Smooth muscle cell (in vitro differentiated cells): Measurements from ENCODE around the gene WDR17. TPM values are rescaled to one million over a fixed set of nuclear protein-coding genes. Genes with fewer than 3 reads are reported as not detected.

Experiments
- DNase-seq: peaks from one replicate; lab custom pipeline; 2025; ENCODE audit not compliant: unreplicated experiment; lab: John Stamatoyannopoulos, UW
- H2AFZ ChIP-seq: fragments of 200-600 bp; sonication (generic); 2 replicates; pipeline ENCODE4 v1.6.0; 2016; ENCODE audit warnings: antibody characterized with exemption, low read depth, mild to moderate bottlenecking
- H3F3A ChIP-seq: fragments of 200-600 bp; sonication (generic); 2 replicates; pipeline ENCODE4 v1.6.0; 2017; ENCODE audit warnings: antibody characterized with exemption, low read depth
- H3K27ac ChIP-seq: fragments of 200-600 bp; sonication (generic); 2 replicates; pipeline ENCODE4 v1.5.1; 2016; ENCODE audit warnings: low read depth, mild to moderate bottlenecking
- H3K27me3 ChIP-seq: fragments of 200-600 bp; sonication (generic); 2 replicates; pipeline ENCODE4 v1.6.1; 2016; ENCODE audit warnings: low read depth, mild to moderate bottlenecking
- H3K36me3 ChIP-seq: fragments of 200-600 bp; sonication (generic); 2 replicates; pipeline ENCODE4 v1.5.1; 2016; ENCODE audit warnings: low read depth
- H3K4me1 ChIP-seq: fragments of 200-600 bp; sonication (generic); 2 replicates; pipeline ENCODE4 v1.5.1; 2016; ENCODE audit warnings: low read depth
- H3K4me2 ChIP-seq: fragments of 200-600 bp; sonication (generic); 2 replicates; pipeline ENCODE4 v1.6.0; 2016; ENCODE audit warnings: mild to moderate bottlenecking
- H3K4me3 ChIP-seq: fragments of 200-600 bp; sonication (generic); 2 replicates; pipeline ENCODE4 v1.5.1; 2016; ENCODE audit warnings: mild to moderate bottlenecking
- H3K79me2 ChIP-seq: fragments of 200-600 bp; sonication (generic); 2 replicates; pipeline ENCODE4 v1.6.0; 2016; ENCODE audit warnings: low read depth, mild to moderate bottlenecking
- H3K9ac ChIP-seq: fragments of 200-600 bp; sonication (generic); 2 replicates; pipeline ENCODE4 v1.6.0; 2016; ENCODE audit warnings: low read depth
- H3K9me3 ChIP-seq: fragments of 200-600 bp; sonication (generic); replicated peaks from 2 replicates; pipeline ENCODE4 v1.5.1; 2016; ENCODE audit warnings: low read depth
- H4K20me1 ChIP-seq: fragments of 200-600 bp; sonication (generic); 2 replicates; pipeline ENCODE4 v1.6.0; 2016; ENCODE audit warnings: low read depth
- CTCF ChIP-seq: fragments of 200-600 bp; sonication (generic); IDR thresholded peaks from 2 replicates; pipeline ENCODE4 v1.5.1; 2017; ENCODE audit warnings: borderline replicate concordance, mild to moderate bottlenecking, antibody characterized with exemption; ENCODE audit not compliant: insufficient read depth, poor library complexity, severe bottlenecking
- WGBS: methylation state at CpG from one replicate; pipeline ENCODE4 v1.1.7; 2016; ENCODE audit warnings: low lambda C conversion rate; 5-methylcytosine and 5-hydroxymethylcytosine counted together
- polyA plus RNA-seq: library from polyadenylated mRNA; unstranded; fragments of >200 nt; fragmentation: Nextera tagmentation; extraction: Ambion mirVana; gene quantifications from 2 replicates; pipeline ENCODE4 v1.2.1, GENCODE V29; 2016
- total RNA-seq: library from RNA; depleted of rRNA; stranded (reverse); fragments of >200 nt; gene quantifications from 2 replicates; pipeline ENCODE4 v1.2.3, GENCODE V29; 2014

Gene WDR17
- total RNA-seq (0.49 and 1.0 TPM in 2 replicates), polyA plus RNA-seq (0.18 and 0.50 TPM in 2 replicates)

DNA sequence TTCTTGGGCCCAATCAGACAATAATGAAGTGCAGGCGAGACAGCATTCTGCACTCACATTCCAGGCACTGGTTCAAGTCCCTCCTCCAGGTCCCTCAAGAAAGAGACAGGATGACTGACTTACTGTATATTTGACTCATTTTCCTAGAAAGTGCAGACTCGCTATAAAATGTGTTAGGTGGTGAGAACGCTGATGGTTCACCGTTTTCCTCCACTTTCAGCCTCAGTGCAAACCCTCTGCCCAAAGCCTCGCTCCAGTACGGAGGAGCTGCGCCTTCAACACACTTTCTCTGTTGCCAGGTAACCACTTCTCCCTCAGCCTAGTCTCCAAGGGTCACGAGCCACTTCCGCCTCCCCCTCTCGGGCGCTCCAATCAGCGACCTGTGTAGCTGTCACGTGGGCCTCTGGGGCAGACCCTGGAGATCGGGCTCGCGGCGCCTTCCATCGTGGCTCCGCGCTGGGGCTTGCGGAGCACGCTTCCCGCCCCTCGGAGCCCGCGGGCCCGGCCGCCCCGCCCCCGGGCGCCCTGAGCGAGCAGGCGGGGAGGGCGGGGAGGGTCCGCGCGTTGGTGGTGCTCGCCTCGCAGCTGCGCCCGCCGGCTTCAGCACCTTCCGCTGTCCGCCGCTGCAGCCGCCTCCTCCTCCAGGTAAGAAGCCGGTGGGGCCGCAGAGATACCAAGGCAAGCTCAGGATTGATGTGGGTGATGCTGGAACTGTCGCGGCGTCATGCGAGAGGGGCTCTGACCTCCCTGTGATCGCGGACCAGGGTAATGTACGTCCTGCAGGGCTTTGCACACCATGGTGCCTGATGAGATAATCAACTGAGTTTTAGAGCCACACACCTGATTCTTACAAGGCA, at the start of gene WDR17:
Gene WDR17 (plus strand): TSS at position 407 of the 857 bp plus-strand sequence. CDS start 45,740 bp downstream, outside the sequence.
- Histone ChIP-seq H3K4me2 (peak within 1 kb of the TSS; percentile 89), H3K36me3 (no peaks in the 10 kb centered on the region), H3K79me2 (no peaks in the 10 kb centered on the region), H3K27me3 (no peaks in the 10 kb centered on the region), H3K4me1 (no peaks in the 10 kb centered on the region), H3F3A (no peaks in the 10 kb centered on the region), H4K20me1 (no peaks in the 10 kb centered on the region), H3K4me3 (peak within 1 kb of the TSS; percentile 50), H2AFZ (peak within 1 kb of the TSS; percentile 72), H3K9me3 (no peaks in the 10 kb centered on the region), H3K27ac (no peak within 1 kb of the TSS), H3K9ac (no peak within 1 kb of the TSS)
- WGBS, result 2% methylated on average over 23 of the region's 55 CpGs
- TF ChIP-seq CTCF, result no peak
- peak; percentile 37 for DNase-seq

DNA sequence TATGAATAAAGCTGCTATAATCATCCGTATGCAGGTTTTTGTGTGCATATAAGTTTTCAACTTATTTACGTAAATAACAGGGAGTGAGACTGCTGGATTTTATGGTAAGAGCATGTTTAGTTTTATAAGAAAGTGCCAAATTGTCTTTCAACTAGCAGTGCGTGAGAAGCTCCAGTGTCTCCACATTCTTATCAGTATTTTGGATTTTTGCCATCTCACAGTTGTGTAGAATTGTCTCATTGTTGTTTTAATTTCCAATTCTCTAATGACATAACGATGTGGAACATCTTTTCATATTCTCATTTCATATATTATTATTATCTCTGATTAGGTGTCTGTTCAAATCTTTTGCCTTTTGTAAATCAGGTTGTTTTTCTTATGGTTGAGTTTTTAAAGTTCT, 49.0 kb upstream of the WDR17 start:
- H3K79me2 ChIP-seq, result no peaks in the 10 kb centered on the region
- no peaks in the 10 kb centered on the region for H4K20me1 ChIP-seq

DNA sequence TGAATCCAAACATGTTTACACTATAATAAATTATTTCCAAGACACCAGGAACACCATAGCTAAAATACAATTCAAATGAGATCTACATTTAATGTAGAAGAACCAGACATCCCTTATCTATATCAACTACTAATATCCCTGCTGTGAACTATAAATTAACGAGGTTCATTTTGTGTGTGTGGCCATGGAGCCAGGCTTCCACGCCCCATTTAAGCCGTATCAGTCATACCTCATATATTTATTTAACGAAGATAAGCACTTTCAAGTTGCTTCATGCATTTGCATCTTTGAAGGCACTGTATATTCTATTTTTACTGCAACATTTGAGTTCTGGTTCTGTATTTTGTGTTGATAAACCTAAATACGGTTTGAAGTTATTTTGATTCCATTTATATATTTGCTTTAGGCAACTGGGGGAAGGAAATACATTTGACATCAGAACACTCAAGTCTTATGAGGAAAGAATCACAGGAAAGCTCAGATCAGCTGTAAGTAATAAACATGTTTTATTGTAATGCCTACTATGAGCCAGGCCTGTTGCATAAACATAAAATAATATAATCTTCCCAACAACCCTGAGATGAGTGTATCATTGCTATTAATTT, 45.1 kb upstream of the WDR17 start:
- H4K20me1 ChIP-seq, result no peaks in the 10 kb centered on the region
- H3K27ac ChIP-seq, result no peak overlapping the region
- H3K36me3 ChIP-seq, result no peaks in the 10 kb centered on the region
- no peak overlapping the region for H3K4me3 ChIP-seq
- 83% methylated on average over 5 of the region's 5 CpGs for WGBS
- no peak for DNase-seq
- H3K79me2 ChIP-seq, result no peaks in the 10 kb centered on the region
- H3K9me3 ChIP-seq, result no peaks in the 10 kb centered on the region
- no peak overlapping the region for H3K4me2 ChIP-seq
- no peaks in the 10 kb centered on the region for H3K4me1 ChIP-seq
- no peak overlapping the region for H2AFZ ChIP-seq
- H3K9ac ChIP-seq, result no peak overlapping the region
- H3F3A ChIP-seq, result no peaks in the 10 kb centered on the region
- TF ChIP-seq CTCF, result no peak
- H3K27me3 ChIP-seq, result no peaks in the 10 kb centered on the region

More for the DNA sequence above, 49.0 kb upstream of the WDR17 start:
- Histone ChIP-seq H3K27ac (no peak overlapping the region), H3K4me3 (no peak overlapping the region), H3F3A (no peaks in the 10 kb centered on the region), H3K4me2 (no peak overlapping the region), H3K9ac (no peak overlapping the region), H3K4me1 (no peaks in the 10 kb centered on the region), H2AFZ (no peak overlapping the region), H3K9me3 (no peaks in the 10 kb centered on the region), H3K36me3 (no peaks in the 10 kb centered on the region), H3K27me3 (no peaks in the 10 kb centered on the region)
- DNase-seq, result no peak
- 80% methylated on average over 4 of the region's 4 CpGs for WGBS
- TF ChIP-seq CTCF, result no peak
